Lower leg skin (tissue), 4 donors: Measurements from ENCODE around the gene FAM114A1. TPM values are rescaled to one million over a fixed set of nuclear protein-coding genes. Genes with fewer than 3 reads are reported as not detected.
A peak's percentile ranks its signal among the peaks of the same experiment; 100 is the strongest.

ENCODE experiments used
- DNase-seq, 2 donors: peaks; one replicate each; pipeline ENCODE4 v3.0.0-alpha.2; 2019; ENCODE audit warnings: low spot score in 2 of 2
- H3K4me3 ChIP-seq: fragments of 200-600 bp; sonication (generic); 2 replicates; pipeline ENCODE4 v1.5.1; 2017; ENCODE audit warnings: mild to moderate bottlenecking, low read depth; ENCODE audit not compliant: poor library complexity, severe bottlenecking
- POLR2A ChIP-seq, 2 donors: fragments of 450-650 bp; IDR thresholded peaks; one replicate each; pipeline ENCODE4 v1.6.1; 2016 to 2017; ENCODE audit warnings: antibody characterized with exemption in 2 of 2, mild to moderate bottlenecking in 1 of 2, moderate library complexity in 1 of 2
- WGBS, 2 donors: methylation state at CpG; one replicate each; pipeline ENCODE4 v1.1.5; 2018; 5-methylcytosine and 5-hydroxymethylcytosine counted together
- intact Hi-C: fragments of 100-400 bp; cut with DNase I; formaldehyde crosslinking; loops from one replicate; pipeline ENCODE4 v1.15.0; 2023; ENCODE audit warnings: low total_unique reads
- total RNA-seq, 4 donors: library from RNA; depleted of rRNA; stranded (reverse); fragments of >200 nt; gene quantifications; one replicate each; pipeline ENCODE4 v1.1.0, GENCODE V29; 2016
- TF ChIP-seq, protein P1 (sequence below), 3 donors: fragments of 450-650 bp; IDR thresholded peaks; one replicate each; pipeline ENCODE4 v1.5.1; 2016; ENCODE audit warnings: antibody characterized with exemption in 3 of 3, mild to moderate bottlenecking in 3 of 3, moderate library complexity in 2 of 3

FAM114A1 gene
- total RNA-seq, 4 donors from 2014 or later = 49.8 to 71.0 (median 54.6) TPM

DNA sequence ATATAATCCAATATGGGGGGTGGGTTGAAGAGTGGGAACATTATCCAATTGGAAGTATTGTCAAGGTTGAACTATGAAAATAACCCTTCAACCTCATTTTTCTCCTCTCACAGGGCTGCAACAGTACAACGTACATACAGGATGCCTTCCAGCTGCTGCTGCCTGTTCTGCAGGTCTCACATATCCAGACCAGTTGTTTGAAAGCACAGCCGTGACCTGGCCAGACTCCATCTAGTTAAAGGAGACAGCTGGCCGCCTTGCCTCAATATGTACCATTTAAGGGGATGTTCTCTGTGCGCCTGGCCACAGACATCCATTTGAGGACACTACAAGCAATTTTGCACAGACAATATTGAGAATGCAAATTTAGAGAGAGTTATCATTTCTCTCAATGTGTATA, 75.7 kb downstream of the FAM114A1 start:
- no peak for DNase-seq
- intact Hi-C loops = no loop called here
- 79 to 81% methylated on average over 4 of the region's 4 CpGs for WGBS, 2 donors
- no peak for TF ChIP-seq POLR2A (IDR thresholded peaks at IDR 0.05)
- TF ChIP-seq, protein P1, sequence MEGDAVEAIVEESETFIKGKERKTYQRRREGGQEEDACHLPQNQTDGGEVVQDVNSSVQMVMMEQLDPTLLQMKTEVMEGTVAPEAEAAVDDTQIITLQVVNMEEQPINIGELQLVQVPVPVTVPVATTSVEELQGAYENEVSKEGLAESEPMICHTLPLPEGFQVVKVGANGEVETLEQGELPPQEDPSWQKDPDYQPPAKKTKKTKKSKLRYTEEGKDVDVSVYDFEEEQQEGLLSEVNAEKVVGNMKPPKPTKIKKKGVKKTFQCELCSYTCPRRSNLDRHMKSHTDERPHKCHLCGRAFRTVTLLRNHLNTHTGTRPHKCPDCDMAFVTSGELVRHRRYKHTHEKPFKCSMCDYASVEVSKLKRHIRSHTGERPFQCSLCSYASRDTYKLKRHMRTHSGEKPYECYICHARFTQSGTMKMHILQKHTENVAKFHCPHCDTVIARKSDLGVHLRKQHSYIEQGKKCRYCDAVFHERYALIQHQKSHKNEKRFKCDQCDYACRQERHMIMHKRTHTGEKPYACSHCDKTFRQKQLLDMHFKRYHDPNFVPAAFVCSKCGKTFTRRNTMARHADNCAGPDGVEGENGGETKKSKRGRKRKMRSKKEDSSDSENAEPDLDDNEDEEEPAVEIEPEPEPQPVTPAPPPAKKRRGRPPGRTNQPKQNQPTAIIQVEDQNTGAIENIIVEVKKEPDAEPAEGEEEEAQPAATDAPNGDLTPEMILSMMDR (IDR thresholded peaks at IDR 0.05) = no peak
- H3K4me3 ChIP-seq = no peak overlapping the region

DNA sequence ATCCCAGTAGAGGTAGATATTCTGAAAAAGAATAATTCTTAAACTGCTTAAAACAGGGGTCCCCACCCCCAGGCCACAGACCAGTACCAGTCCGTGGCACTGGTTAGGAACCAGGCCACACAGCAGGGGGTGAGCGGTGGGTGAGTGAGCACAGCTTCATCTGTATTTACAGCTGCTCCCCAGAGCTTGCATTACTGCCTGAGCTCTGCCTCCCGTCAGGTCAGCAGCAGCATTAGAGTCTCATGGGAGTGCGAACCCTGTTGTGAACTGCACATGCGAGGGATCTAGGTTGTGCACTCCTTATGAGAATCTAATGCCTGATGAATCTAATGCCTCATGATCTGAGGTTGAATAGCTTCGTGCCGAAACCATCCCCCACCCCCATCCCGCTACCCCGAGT, 76.8 kb downstream of the FAM114A1 start:
- TF ChIP-seq, protein P1 (IDR thresholded peaks at IDR 0.05) = no peak
- TF ChIP-seq POLR2A (IDR thresholded peaks at IDR 0.05) = no peak

DNA sequence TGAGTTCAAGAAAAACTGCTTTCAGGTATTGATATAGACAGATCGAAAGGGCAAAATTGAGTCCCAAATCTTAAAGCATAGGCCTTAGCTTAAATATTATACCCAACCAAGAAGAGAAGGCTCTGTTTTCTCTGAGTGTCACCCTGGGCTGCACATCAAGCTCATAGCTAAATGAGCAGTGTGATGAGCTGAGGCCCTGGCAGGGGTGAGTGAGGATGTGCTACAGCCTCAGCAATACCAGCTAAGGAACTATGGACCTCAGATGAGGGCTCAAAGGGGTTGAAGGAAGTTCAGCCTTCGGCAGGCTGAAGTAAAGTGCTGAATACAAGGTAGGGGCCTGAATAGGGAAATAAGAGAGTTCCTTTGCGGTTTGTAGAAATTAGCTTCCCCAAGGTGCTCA, 79.3 kb downstream of the FAM114A1 start:
- DNase-seq = no peak
- intact Hi-C loops = no loop called here
- H3K4me3 ChIP-seq = no peak overlapping the region
- 83 to 87% methylated on average over 3 of the region's 3 CpGs for WGBS, 2 donors
- TF ChIP-seq, protein P1 (IDR thresholded peaks at IDR 0.05) = no peak
- TF ChIP-seq POLR2A (IDR thresholded peaks at IDR 0.05) = no peak

More for the DNA sequence above, 76.8 kb downstream of the FAM114A1 start:
- H3K4me3 ChIP-seq = no peak overlapping the region
- DNase-seq = no peak
- intact Hi-C loops = no loop called here
- WGBS, 2 donors = 85 to 89% methylated on average over 9 of the region's 9 CpGs

DNA sequence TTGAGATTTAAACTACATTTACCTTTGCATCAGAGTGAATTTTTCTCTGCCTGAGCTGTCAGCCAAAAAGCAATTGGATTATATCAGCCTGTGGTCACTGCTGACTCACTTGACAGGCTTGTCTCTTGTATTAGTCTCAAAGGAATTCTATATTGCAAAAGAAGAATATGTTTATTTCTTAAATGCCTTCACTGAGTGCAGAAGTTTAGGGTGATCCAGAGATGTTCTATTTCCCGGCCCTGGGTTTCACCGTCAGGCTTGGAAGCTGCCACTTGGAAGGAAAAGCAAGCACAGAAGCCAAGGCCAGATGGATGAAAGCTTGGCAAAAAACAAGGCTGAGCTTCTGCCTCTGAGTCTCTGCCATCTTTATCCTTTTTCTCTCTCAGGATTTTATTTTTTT, 80.9 kb downstream of the FAM114A1 start:
- 16 to 23% methylated on average over 2 of the region's 2 CpGs for WGBS, 2 donors
- intact Hi-C loops = no loop called here
- no peak for TF ChIP-seq POLR2A (IDR thresholded peaks at IDR 0.05)
- TF ChIP-seq, protein P1 (IDR thresholded peaks at IDR 0.05) = no peak

DNA sequence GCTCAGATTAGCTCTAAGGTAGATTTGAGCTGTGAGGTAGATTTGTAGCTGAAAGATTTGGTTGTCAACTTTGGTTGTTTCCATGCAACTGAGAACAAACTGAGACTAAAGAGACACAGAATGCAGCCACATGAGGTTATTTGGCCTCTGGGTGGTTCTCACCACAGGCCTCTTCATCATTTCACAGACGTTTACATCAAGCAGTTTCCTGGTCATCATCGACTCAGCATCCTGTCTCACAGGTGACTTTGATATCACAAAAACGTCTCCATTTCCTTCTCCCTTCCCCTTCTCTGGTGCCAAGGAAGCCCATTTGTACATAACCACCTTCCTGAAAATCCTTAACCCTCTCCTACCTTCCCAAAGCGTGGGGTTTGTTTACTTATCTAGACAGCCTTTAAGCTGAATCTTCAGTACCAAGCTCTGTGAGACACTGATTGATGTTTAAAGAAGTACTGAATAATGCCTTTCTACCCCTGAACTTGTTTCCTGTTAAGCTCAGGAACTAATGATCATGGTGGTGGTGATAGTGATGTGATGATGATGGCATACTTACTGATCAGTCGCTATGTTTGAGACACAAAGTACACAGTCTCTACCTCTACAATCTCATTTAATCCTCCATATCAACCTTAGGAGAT, 81.9 kb downstream of the FAM114A1 start:
- H3K4me3 ChIP-seq = no peak overlapping the region
- intact Hi-C loops = no loop called here
- no peak for DNase-seq
- WGBS, 2 donors = 42 to 45% methylated on average over 5 of the region's 5 CpGs
- no peak for TF ChIP-seq POLR2A (IDR thresholded peaks at IDR 0.05)
- TF ChIP-seq, protein P1 (IDR thresholded peaks at IDR 0.05) = no peak

More for the DNA sequence above, 80.9 kb downstream of the FAM114A1 start:
- no peak overlapping the region for H3K4me3 ChIP-seq
- DNase-seq = peak in 1 of 2 donors; percentile 22

DNA sequence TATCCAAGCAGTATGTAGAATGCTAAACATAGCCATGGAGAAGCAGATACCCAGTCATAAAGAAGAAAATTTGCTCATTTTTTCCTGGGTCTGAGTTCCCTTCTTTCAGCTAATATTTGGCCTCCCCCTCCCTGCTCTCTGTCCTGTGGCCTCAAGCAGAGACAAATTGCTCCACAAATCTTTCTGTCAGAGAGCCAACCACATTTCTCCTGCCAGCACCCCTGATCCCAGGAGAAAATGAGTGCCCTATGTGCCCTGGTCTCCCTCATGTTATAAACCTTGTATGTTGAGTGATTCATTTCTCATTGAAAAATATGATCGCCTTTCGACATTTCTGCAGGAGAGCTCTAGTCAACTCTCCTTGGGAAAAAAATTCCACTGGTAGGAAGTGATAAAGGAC, 82.6 kb downstream of the FAM114A1 start:
- TF ChIP-seq POLR2A (IDR thresholded peaks at IDR 0.05) = no peak
- TF ChIP-seq, protein P1 (IDR thresholded peaks at IDR 0.05) = no peak
- intact Hi-C loops = no loop called here
- DNase-seq = no peak
- WGBS, 2 donors = 88 to 92% methylated on average over 2 of the region's 2 CpGs
- H3K4me3 ChIP-seq = no peak overlapping the region
